Mesodermal cell (in vitro differentiated cells): Measurements from ENCODE around the gene SLC16A9.

Source experiments
- H3K27ac ChIP-seq: 2 replicates; pipeline ENCODE4 v1.7.0; 2013; ENCODE audit warnings: mild to moderate bottlenecking, low read depth, low read length, moderate library complexity; ENCODE audit not compliant: severe bottlenecking
- H3K36me3 ChIP-seq: 2 replicates; pipeline ENCODE4 v1.7.1; 2013; ENCODE audit warnings: mild to moderate bottlenecking, low read length, moderate library complexity; ENCODE audit not compliant: control insufficient read depth, insufficient read depth
- H3K4me1 ChIP-seq: one replicate; pipeline ENCODE4 v1.7.1; 2013; ENCODE audit warnings: mild to moderate bottlenecking, low read length; ENCODE audit not compliant: insufficient read depth, control insufficient read depth, poor library complexity, severe bottlenecking
- H3K4me3 ChIP-seq: 2 replicates; pipeline ENCODE4 v1.7.0; 2013; ENCODE audit warnings: low read length, control low read depth, mild to moderate bottlenecking; ENCODE audit not compliant: insufficient read depth, poor library complexity, severe bottlenecking; ENCODE audit errors: extremely low read depth
- H3K9me3 ChIP-seq: 2 replicates; pipeline ENCODE4 v1.7.1; 2013; ENCODE audit warnings: mild to moderate bottlenecking, low read length, moderate library complexity; ENCODE audit not compliant: control insufficient read depth
- WGBS, 2 experiments: methylation state at CpG; one replicate each; pipeline ENCODE4 v1.1.5; 2013; ENCODE audit warnings: missing lambda C conversion rate in 2 of 2; ENCODE audit not compliant: insufficient coverage in 2 of 2; 5-methylcytosine and 5-hydroxymethylcytosine counted together

The SLC16A9 gene

GRCh38 chr10:59611048-59611447 is 98.6 kb downstream of the SLC16A9 start:
- no peak overlapping the region for H3K27ac ChIP-seq
- no peaks in the 10 kb centered on the region for H3K36me3 ChIP-seq
- H3K9me3 ChIP-seq: no peaks in the 10 kb centered on the region
- no peak overlapping the region for H3K4me3 ChIP-seq
- H3K4me1 ChIP-seq: no peaks in the 10 kb centered on the region

GRCh38 chr10:59607970-59608369 is 101.7 kb downstream of the SLC16A9 start:
- H3K36me3 ChIP-seq: no peaks in the 10 kb centered on the region
- H3K4me1 ChIP-seq: no peaks in the 10 kb centered on the region
- WGBS, 2 experiments: 100% methylated on average over 2 of the region's 4 CpGs; no CpG with 5 or more reads in 1 of the 2 experiments
- H3K9me3 ChIP-seq: no peaks in the 10 kb centered on the region
- H3K4me3 ChIP-seq: no peak overlapping the region
- no peak overlapping the region for H3K27ac ChIP-seq

DNA sequence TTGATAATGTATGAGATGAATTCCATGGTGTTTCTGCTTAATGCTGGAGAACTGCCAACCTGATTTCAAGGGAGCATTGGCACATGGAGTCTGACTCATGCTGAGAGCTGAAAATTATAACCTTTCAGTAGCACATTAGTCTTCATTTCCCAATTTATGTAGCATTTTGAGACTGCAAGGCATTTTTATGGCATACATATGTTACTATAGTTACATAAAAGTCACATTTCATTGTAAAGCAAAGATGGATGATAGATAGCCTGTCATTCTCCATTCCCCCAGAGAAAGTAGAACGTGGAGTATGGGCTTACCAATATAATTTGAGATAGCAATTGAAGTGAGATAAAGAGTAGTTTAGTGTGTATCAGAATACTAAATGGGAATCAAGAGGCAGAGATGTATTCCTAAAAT is 103.1 kb downstream of the SLC16A9 start:
- no CpG with 5 or more reads among the region's 1 CpG for WGBS, 2 experiments
- Histone ChIP-seq H3K9me3 (no peaks in the 10 kb centered on the region), H3K4me1 (no peaks in the 10 kb centered on the region), H3K4me3 (no peak overlapping the region), H3K36me3 (no peaks in the 10 kb centered on the region), H3K27ac (no peak overlapping the region)

- Histone ChIP-seq H3K4me3 (no peak overlapping the region), H3K4me1 (no peaks in the 10 kb centered on the region), H3K9me3 (no peaks in the 10 kb centered on the region), H3K27ac (no peak overlapping the region), H3K36me3 (no peaks in the 10 kb centered on the region)
- WGBS, 2 experiments: 100% methylated on average over 3 of the region's 3 CpGs; no CpG with 5 or more reads in 1 of the 2 experiments
Measured at GRCh38 chr10:59601985-59602384, 107.7 kb downstream of the SLC16A9 start.
